ENCODE results near the gene LDHAL6A. TPM values are rescaled to one million over a fixed set of nuclear protein-coding genes. Genes with fewer than 3 reads are reported as not detected.

LDHAL6A gene
- total and polyA plus RNA-seq, 8 donors: 0.02 TPM; not detected in 7

DNA sequence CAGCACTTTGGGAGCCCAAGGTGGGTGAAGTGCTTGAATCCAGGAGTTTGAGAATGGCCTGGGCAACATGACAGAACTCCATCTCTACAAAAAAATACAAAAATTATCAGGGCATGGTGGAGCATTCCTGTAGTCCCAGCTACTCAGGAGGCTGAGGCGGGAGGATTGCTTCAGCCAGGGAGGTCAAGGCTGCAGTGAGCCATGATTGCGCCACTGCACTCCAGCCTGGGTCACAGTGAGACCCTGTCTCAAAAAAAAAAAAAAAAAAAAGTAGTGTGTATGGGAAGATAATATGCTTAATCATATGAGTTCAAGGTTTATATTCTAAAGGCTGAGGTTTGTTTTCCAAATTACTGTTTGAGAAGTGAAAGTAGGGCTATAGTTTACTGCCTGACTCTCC, 10.7 kb downstream of the LDHAL6A start:
- no peak for FAIRE-seq
- H3K4me3 ChIP-seq: no peak overlapping the region
- no peak overlapping the region for H3K27ac ChIP-seq
- no peaks in the 10 kb centered on the region for H3K4me1 ChIP-seq
- WGBS, 2 donors: 95 to 98% methylated on average over 2 of the region's 2 CpGs
- TF ChIP-seq CTCF (IDR thresholded peaks at IDR 0.05): no peak
- intact Hi-C loops (cut with DNase I): no loop called here
- H3K36me3 ChIP-seq: no peaks in the 10 kb centered on the region
- no peak for ATAC-seq
- no peaks in the 10 kb centered on the region for H3K27me3 ChIP-seq
- no peak for DNase-seq
- H3K9me3 ChIP-seq: no peaks in the 10 kb centered on the region

GRCh38 chr11:18468059-18468458, 12.4 kb downstream of the LDHAL6A start:
- WGBS, 2 donors: 100% methylated on average over 2 of the region's 2 CpGs
- Histone ChIP-seq H3K27ac (no peak overlapping the region), H3K36me3 (no peaks in the 10 kb centered on the region), H3K4me1 (no peaks in the 10 kb centered on the region), H3K4me3 (no peak overlapping the region), H3K9me3 (no peaks in the 10 kb centered on the region), H3K27me3 (no peaks in the 10 kb centered on the region)
- TF ChIP-seq CTCF (IDR thresholded peaks at IDR 0.05): no peak
- intact Hi-C loops (cut with DNase I): no loop called here
- FAIRE-seq (no peak), ATAC-seq (no peak), DNase-seq (no peak)

- Histone ChIP-seq H3K27me3 (no peaks in the 10 kb centered on the region), H3K36me3 (no peaks in the 10 kb centered on the region), H3K27ac (no peak overlapping the region), H3K9me3 (no peaks in the 10 kb centered on the region), H3K4me3 (no peak overlapping the region), H3K4me1 (no peaks in the 10 kb centered on the region)
- FAIRE-seq: no peak
- intact Hi-C loops (cut with DNase I): no loop called here
- no peak for ATAC-seq
- TF ChIP-seq CTCF (IDR thresholded peaks at IDR 0.05): no peak
- DNase-seq: no peak
- WGBS, 2 donors: 90 to 92% methylated on average over 7 of the region's 7 CpGs
Observed at GRCh38 chr11:18468961-18469360, 13.3 kb downstream of the LDHAL6A start.

DNA sequence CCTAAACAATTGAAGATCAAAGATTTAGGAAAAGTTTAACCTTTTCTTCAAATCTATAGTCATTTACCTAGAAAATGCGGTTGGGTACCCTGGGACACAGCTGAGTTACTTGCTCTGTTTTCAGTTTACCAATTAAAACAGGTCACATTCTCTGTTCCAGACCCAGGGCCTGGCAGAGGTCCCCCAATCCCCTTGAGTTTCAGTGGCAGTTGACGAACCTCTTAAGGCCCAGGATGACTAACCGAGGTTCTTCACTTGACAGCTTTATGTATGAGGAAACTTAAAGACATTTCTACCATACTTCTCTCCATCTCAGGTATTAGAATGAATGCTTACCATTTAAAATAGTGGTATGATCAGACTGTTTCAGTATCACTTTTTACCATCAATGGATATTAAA, 16.3 kb downstream of the LDHAL6A start:
- H3K27ac ChIP-seq: no peak overlapping the region
- ATAC-seq: no peak

GRCh38 chr11:18472587-18472986, 16.9 kb downstream of the LDHAL6A start:
- no peaks in the 10 kb centered on the region for H3K27me3 ChIP-seq
- no peaks in the 10 kb centered on the region for H3K4me1 ChIP-seq
- H3K4me3 ChIP-seq: no peak overlapping the region
- intact Hi-C loops (cut with DNase I): no loop called here
- no peaks in the 10 kb centered on the region for H3K9me3 ChIP-seq
- TF ChIP-seq CTCF (IDR thresholded peaks at IDR 0.05): no peak
- H3K36me3 ChIP-seq: peaks cover 0 to 7% (median 0%) of the 10 kb centered on the region in 3 donors
- DNase-seq: no peak
- no peak for ATAC-seq
- no peak overlapping the region for H3K27ac ChIP-seq
- no peak for FAIRE-seq

More for the DNA sequence above, 16.3 kb downstream of the LDHAL6A start:
- H3K4me1 ChIP-seq: no peaks in the 10 kb centered on the region
- no peak for DNase-seq
- WGBS, 2 donors: 96 to 98% methylated on average over 3 of the region's 3 CpGs
- no peaks in the 10 kb centered on the region for H3K9me3 ChIP-seq
- peaks cover 0 to 7% (median 0%) of the 10 kb centered on the region in 3 donors for H3K36me3 ChIP-seq
- FAIRE-seq: no peak
- no peak overlapping the region for H3K4me3 ChIP-seq
- intact Hi-C loops (cut with DNase I): no loop called here
- no peaks in the 10 kb centered on the region for H3K27me3 ChIP-seq
- TF ChIP-seq CTCF (IDR thresholded peaks at IDR 0.05): no peak
